IPS-18a (cell line): ENCODE data around the gene PACRG.
"Not testable (repeated sequence)": the region's sequence is repeated elsewhere in the genome, so short reads cannot be mapped to it uniquely, and the experiment has no call there.

ENCODE experiments used
- H3K27ac ChIP-seq: one replicate; pipeline ENCODE4 v1.5.1; 2013; ENCODE audit warnings: low read length
- H3K27me3 ChIP-seq: one replicate; pipeline ENCODE4 v1.6.1; 2013; ENCODE audit warnings: mild to moderate bottlenecking, low read length; ENCODE audit not compliant: control insufficient read depth, insufficient read depth
- H3K36me3 ChIP-seq: one replicate; pipeline ENCODE4 v1.6.1; 2013; ENCODE audit warnings: low read depth, low read length; ENCODE audit not compliant: control insufficient read depth
- H3K4me1 ChIP-seq: one replicate; pipeline ENCODE4 v1.6.1; 2013; ENCODE audit warnings: low read depth, low read length; ENCODE audit not compliant: control insufficient read depth
- H3K4me3 ChIP-seq: one replicate; pipeline ENCODE4 v1.5.1; 2013; ENCODE audit warnings: low read length
- H3K9ac ChIP-seq: one replicate; pipeline ENCODE4 v1.6.1; 2013; ENCODE audit warnings: mild to moderate bottlenecking, low read length, moderate library complexity
- H3K9me3 ChIP-seq: one replicate; pipeline ENCODE4 v1.6.1; 2013; ENCODE audit warnings: low read depth, low read length; ENCODE audit not compliant: control insufficient read depth

PACRG gene

DNA sequence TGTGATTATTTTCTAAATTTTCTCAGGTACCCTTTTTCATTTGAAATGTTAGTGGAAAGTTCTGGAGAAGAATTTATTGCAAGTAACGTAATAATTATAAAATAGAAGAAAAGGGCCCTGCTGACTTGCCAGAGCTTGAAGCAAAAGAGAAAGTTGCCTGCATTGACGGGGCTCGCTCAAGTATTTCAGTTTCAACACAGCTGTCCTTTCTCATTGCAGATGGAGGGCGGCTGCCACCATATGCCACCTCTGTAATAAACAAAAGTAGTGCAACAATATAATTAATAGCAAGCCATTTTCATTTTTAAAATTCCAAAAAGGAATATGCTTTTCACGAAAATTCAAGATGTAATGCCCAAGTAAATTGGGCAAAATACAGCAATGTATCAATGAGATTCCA, 246.2 kb downstream of the PACRG start:
- Histone ChIP-seq H3K9ac (no peak overlapping the region), H3K36me3 (no peaks in the 10 kb centered on the region), H3K27me3 (no peaks in the 10 kb centered on the region), H3K4me3 (no peak overlapping the region), H3K9me3 (no peaks in the 10 kb centered on the region), H3K27ac (no peak overlapping the region), H3K4me1 (no peaks in the 10 kb centered on the region)

- Histone ChIP-seq H3K9ac (no peak overlapping the region), H3K27ac (no peak overlapping the region), H3K27me3 (no peaks in the 10 kb centered on the region), H3K4me1 (no peaks in the 10 kb centered on the region), H3K36me3 (no peaks in the 10 kb centered on the region), H3K4me3 (no peak overlapping the region), H3K9me3 (no peaks in the 10 kb centered on the region)
These were observed 246.9 kb downstream of the PACRG start for GRCh38 chr6:162974685-162975084.

DNA sequence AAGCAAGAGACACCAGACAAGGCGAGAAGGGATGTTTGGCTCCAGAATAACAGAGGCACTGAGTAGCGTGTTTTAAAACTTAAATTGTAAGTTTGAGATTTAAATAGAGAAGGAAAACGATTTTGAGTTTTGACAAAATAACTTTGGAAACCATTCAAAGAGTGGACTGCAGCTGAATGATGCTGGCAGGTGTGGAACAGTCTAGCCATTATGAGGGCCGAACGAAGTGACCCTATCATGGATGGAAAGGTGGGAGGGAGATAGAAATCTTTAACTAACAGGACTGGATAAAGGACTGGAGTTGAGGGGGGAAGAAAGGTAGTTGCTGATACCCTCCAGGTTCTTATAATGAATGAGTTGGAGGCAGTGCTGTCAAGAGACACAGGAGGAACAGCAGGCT, 248.4 kb downstream of the PACRG start:
- no peaks in the 10 kb centered on the region for H3K4me1 ChIP-seq
- no peaks in the 10 kb centered on the region for H3K27me3 ChIP-seq
- no peak overlapping the region for H3K27ac ChIP-seq
- H3K4me3 ChIP-seq: no peak overlapping the region
- no peak overlapping the region for H3K9ac ChIP-seq
- H3K36me3 ChIP-seq: no peaks in the 10 kb centered on the region
- no peaks in the 10 kb centered on the region for H3K9me3 ChIP-seq

GRCh38 chr6:162983234-162983633, 255.5 kb downstream of the PACRG start:
- not testable (repeated sequence) for H3K27me3 ChIP-seq, H3K36me3 ChIP-seq, H3K27ac ChIP-seq, H3K9ac ChIP-seq, H3K9me3 ChIP-seq, H3K4me1 ChIP-seq, H3K4me3 ChIP-seq

DNA sequence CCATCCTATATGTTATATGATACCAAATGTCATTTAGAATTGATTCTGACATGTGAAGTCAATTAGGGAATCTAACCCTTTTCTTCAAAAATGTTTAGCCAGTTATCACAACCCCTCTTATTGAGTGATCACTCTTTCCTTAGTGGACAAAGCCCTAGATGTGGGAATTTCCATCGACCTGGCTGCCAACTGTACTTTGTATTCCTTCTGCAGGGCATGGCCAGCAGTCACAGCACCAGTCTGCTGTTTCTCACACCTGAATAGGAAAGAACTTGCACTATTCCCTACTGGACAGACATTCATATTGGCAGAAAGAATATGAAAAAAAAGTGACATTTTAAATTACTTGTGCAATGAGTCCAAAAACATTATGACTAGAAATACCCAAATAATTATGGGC, 271.0 kb downstream of the PACRG start:
- H3K4me3 ChIP-seq: no peak overlapping the region
- H3K36me3 ChIP-seq: no peaks in the 10 kb centered on the region
- no peak overlapping the region for H3K9ac ChIP-seq
- H3K27me3 ChIP-seq: no peaks in the 10 kb centered on the region
- no peaks in the 10 kb centered on the region for H3K9me3 ChIP-seq
- H3K27ac ChIP-seq: no peak overlapping the region
- no peaks in the 10 kb centered on the region for H3K4me1 ChIP-seq

GRCh38 chr6:162999575-163000285, 272.0 kb downstream of the PACRG start:
- H3K27me3 ChIP-seq: no peaks in the 10 kb centered on the region
- no peak overlapping the region for H3K4me3 ChIP-seq
- no peak overlapping the region for H3K9ac ChIP-seq
- H3K27ac ChIP-seq: no peak overlapping the region
- no peaks in the 10 kb centered on the region for H3K4me1 ChIP-seq
- no peaks in the 10 kb centered on the region for H3K9me3 ChIP-seq
- no peaks in the 10 kb centered on the region for H3K36me3 ChIP-seq

GRCh38 chr6:163001330-163001729, 273.6 kb downstream of the PACRG start:
- H3K9ac ChIP-seq: no peak overlapping the region
- H3K4me1 ChIP-seq: no peaks in the 10 kb centered on the region
- H3K27me3 ChIP-seq: no peaks in the 10 kb centered on the region
- no peaks in the 10 kb centered on the region for H3K36me3 ChIP-seq
- no peak overlapping the region for H3K27ac ChIP-seq
- no peaks in the 10 kb centered on the region for H3K9me3 ChIP-seq
- H3K4me3 ChIP-seq: no peak overlapping the region

DNA sequence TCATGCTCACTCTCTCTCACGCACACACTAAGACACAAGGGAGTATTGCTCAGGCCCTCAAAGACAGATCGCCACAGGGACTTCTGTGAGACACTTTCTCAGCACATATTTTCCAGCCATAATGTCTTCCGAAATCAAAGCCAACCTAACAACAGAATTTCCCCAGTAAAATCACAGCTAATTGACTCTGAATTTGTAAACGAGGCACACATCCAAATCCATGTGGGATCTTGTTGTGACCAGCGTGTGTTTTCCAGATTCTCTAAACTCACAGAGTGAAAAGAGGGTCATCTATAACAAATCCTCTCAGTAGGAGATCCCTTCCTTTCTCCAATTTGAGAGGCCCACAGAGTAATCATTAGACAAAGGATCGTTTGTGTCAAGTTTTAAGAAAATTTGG, 280.4 kb downstream of the PACRG start:
- no peaks in the 10 kb centered on the region for H3K36me3 ChIP-seq
- no peak overlapping the region for H3K4me3 ChIP-seq
- H3K4me1 ChIP-seq: peaks cover 6% of the 10 kb centered on the region
- no peaks in the 10 kb centered on the region for H3K27me3 ChIP-seq
- H3K9me3 ChIP-seq: no peaks in the 10 kb centered on the region
- no peak overlapping the region for H3K9ac ChIP-seq
- H3K27ac ChIP-seq: no peak overlapping the region

DNA sequence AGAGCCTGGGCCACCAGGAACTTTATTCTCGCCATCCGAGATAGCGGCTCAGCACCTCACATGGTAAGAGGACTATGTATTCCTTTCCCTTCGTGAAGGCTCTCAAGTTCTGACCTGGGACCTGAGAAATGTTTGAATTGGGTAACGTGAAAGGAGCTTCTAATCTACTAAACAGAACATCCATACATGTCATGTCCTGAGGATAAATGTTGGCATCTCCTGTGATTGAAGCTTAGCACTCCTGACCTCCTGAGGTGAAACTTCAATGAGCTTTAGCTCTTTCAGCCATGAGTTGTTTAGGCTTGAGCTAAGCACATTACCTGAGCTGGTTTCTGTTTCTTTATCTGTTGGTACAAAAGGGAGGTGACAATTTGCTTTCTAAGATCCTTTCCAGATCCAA, 280.9 kb downstream of the PACRG start:
- Histone ChIP-seq H3K4me1 (peaks cover 6% of the 10 kb centered on the region), H3K9ac (no peak overlapping the region), H3K36me3 (no peaks in the 10 kb centered on the region), H3K4me3 (no peak overlapping the region), H3K27me3 (no peaks in the 10 kb centered on the region), H3K9me3 (no peaks in the 10 kb centered on the region), H3K27ac (no peak overlapping the region)

- Histone ChIP-seq H3K9ac (no peak overlapping the region), H3K4me3 (no peak overlapping the region), H3K4me1 (peaks cover 6% of the 10 kb centered on the region), H3K27me3 (no peaks in the 10 kb centered on the region), H3K9me3 (no peaks in the 10 kb centered on the region), H3K36me3 (no peaks in the 10 kb centered on the region), H3K27ac (no peak overlapping the region)
These were observed 282.4 kb downstream of the PACRG start for GRCh38 chr6:163010145-163010544.

GRCh38 chr6:163014736-163015135, 287.0 kb downstream of the PACRG start:
- Histone ChIP-seq H3K9me3 (no peaks in the 10 kb centered on the region), H3K27ac (no peak overlapping the region), H3K36me3 (no peaks in the 10 kb centered on the region), H3K4me3 (no peak overlapping the region), H3K4me1 (no peaks in the 10 kb centered on the region), H3K9ac (no peak overlapping the region), H3K27me3 (no peaks in the 10 kb centered on the region)

DNA sequence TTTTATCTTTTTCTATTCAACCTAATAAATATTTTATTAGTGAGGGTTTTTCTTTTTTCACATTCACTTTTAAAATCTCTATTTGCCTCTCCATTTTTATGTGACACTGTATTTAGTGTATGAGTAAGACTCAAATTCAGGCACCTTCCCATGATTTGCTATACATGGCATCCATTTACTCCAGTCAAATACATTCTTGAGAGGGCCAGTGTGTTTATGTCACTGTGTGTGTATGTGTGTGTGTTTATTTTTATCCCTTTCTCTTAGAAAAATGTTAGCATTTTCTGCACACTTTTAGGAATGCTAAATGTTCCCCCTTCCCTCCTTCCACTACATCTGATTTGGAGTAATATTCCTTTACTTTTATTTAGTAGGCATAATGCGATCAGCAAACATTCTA, 290.0 kb downstream of the PACRG start:
- no peaks in the 10 kb centered on the region for H3K4me1 ChIP-seq
- no peak overlapping the region for H3K9ac ChIP-seq
- H3K9me3 ChIP-seq: no peaks in the 10 kb centered on the region
- H3K36me3 ChIP-seq: no peaks in the 10 kb centered on the region
- no peaks in the 10 kb centered on the region for H3K27me3 ChIP-seq
- no peak overlapping the region for H3K27ac ChIP-seq
- no peak overlapping the region for H3K4me3 ChIP-seq
